Activated CD4-positive, alpha-beta T cell treated with anti-CD3 and anti-CD28 coated beads, Interleukin-2, amount 50 U/mL, for 1 hour (primary cell): ENCODE measurements around the gene LIPI.
"Not testable (repeated sequence)": the region's sequence is repeated elsewhere in the genome, so short reads cannot be mapped to it uniquely, and the experiment has no call there.

Experiments used
- DNase-seq: peaks from one replicate; pipeline ENCODE4 v3.0.0-alpha.2; 2020

Gene LIPI

DNA sequence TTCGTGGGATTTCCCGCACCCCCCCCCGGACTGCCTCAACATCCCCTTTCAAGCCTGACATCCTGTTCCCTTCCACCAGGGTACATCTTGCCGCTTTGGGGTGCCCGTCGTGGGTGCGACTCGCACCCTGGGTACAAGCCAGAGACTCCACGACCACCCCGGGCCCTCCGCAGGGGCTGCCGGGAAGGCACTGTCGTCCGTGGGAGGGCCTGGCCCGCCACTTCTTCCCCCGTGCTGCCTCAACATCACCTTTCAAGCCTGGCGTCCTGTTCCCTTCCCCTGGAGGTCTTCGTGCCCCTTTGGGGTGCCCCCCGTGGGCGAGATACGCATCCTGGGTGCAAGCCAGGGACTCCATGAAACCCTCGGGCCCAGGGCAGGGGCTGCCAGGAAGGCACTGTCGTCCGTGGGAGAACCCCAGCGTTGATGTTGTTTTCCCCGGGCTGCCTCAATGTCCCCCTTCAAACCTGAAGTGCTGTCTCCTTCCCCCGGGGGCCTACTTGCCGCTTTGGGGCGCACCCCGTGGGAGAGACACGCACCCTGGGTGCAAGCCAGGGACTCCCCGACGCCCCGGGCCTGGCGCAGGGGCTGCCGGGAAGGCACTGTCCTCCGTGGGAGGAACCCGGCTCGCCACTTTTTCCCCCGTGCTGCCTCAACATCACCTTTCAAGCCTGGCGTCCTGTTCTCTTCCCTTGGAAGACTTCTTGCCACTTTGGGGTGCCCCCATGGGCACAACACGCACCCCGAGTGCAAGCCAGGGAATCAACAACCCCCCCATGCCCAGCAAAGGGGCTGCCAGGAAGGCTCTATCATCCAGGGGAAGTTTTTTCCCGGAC is 138.6 kb downstream of the LIPI start:
- no peak for DNase-seq

DNA sequence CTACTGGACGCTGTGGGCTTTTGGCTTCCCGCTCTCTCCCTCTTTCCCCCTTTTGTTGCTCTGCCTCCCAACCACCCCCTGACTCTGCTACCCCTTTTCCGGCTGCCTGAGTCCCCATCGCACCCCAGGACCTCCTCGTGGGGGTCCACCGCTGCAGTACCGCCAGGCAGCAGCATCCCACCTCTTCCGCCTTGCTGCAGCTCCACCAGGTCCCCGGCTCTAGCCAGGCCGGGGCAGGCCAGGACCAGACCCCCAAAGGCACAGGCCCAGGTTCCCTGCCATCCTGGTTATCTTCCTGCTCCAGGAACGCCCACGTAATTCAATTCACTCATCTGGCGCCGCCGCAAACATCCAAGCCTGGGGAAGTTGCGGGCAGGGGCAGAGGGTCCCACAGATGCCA is 139.8 kb downstream of the LIPI start:
- DNase-seq, result no peak

DNA sequence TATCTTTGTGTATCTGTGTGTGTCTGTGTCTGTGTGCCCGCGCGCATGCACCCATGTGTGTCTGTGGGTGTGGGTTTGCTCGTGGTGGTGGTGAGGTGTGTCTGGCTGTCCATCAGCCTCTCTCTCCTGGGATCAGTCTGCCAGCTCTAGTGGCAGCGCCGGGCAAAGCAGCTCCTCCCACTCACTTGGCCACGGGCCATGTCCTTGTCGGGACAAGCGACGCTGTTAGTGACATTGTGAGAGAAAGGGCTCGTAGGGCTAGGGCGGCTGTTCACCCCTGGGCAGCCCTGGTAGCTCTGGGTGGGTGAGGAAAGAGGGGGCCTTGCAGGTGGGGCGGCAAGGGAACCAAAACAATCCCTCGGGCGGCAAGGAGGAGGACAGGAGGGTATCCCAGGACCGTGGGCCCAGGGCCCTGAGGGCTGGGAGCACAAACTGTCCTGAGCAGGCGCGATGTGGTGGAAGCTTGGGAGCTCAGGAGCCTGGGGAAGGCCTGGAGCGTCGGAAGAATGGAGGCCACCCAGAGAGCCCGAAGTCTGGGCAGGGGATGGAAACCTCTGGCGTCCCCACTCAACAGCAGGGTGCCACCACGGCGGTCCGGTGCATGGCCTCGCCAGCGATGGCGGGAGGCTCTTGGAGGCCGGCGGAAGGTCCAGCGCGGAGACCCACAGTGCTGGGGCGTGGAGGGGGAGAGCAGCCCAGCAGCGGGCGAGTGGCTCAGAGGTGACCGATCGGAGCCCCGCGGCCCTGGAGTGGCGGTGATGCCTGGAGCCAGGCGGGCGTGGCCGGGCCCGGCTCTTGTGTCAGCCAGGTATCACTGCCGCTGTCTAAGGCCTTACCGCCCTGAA is 140.5 kb downstream of the LIPI start:
- no peak for DNase-seq

DNA sequence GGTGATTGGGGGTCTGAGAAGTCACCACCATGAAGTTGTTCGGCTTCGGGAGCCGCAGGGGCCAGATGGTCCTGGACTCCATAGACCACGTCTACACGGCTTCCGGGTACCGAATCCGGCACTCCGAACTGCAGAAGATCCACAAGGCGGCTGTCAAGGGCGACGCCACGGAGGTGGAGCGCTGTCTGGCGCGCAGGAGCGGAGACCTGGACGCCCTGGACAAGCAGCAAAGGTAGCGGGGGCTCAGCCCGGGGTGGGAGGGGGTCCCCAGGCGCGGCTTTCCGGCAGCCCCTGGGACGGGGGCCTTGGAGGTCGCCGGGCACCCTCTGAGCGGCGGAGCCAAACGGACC is 146.5 kb downstream of the LIPI start:
- DNase-seq, result no peak

DNA sequence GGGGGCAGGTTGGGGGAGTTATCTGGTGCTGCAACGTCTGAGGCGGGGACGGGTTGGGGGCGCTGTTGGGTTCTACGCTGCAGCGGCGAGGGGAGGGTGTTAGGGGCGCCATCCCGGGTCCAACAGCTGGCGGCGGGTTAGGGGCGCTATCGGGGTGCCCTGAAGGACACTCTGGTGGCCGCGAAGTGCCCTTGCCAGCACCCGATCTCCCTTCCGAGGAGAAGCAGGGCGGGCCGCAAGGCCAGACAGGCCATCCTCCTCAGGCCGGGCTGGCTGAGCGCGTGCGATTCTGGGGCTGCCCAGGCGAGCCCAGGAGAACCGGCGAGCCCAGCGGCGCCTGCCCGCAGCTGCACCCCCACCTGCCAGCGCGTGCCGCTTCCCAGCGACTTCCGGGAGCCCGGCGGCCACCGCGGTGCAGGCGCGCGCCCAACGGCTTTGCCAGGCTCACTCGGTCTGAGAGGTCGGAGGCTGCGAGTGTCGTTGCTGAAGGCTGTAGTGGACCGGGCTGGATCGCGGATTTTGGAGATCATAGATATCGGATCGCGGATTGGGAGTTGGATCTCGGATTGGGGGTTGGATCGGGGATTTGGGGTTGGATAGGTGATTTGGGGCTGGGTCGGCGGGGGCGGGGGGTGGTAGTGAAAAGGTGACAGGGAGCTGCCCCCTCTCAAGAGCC is 147.0 kb downstream of the LIPI start:
- not testable (repeated sequence) for DNase-seq

DNA sequence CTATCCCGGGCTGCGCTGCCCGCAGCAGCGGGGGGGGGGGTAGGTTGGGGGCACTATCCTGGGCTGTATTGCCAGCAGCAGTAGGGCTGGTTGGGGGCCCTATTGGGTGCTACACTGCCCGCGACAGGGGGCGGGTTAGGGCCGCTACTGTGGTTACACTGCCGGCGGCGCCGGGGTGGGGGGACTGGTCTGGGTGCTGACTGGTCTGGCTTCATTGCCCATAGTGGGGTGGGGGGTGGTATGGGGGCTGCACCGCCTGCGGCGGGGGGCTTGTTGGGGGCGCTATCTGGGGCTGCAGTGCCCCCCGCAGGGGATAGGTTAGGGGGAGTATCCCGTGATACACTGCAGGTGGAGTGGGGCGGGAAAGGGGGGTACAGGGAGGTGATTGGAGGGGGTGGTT is 148.1 kb downstream of the LIPI start:
- not testable (repeated sequence) for DNase-seq

DNA sequence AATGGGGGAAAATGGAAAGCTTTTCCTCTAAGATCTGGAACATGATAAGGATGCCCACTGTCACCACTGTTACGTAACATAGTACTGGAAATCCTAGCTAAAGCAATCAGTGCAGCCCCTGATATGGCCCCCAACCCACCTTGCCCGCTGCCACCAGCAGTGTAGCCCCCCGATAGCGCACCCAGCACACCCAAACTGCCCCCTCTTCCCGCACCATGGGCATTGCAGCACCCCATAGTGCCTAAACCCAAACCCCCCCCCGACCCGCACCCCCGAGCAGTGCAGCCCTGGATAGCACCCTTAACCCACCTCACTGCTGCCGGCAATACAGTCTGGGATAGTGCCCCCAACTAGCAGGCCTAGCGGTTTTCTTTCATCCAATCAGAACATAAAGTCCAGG is 148.9 kb downstream of the LIPI start:
- not testable (repeated sequence) for DNase-seq

DNA sequence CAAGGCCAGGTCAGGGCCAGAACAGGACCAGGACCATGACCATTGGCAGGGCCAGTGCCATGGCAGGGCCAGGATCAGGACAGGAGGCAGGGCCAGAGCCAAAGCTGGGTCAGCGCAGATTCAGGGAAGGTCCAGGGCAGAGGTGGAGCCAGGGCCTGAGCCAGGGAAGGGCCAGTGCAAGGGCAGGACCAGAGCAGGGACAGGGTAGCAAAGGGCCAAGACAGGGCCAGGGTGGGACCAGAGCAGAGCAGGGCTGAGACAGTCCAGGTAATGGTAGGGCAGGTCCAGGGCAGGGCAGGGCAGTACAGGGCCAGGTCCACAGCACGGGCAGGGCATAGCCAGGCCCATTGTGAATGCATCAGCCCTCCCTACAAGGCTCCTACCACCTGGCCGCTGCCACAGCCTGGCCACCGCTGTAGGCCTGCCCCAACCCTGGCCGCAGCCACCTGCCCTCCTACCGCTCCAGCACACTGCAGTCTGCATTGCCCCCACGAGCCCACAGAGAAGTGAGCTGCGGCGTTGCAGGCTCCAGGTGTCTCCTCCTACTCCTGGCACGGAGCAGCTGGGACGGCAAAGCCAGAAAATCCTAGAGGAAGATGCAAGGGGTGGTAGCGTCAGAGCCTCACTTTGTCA is 151.6 kb downstream of the LIPI start:
- DNase-seq, result not testable (repeated sequence)
